GM19043 (cell line): ENCODE measurements around the gene STX16.
"Not testable (repeated sequence)": the region's sequence is repeated elsewhere in the genome, so short reads cannot be mapped to it uniquely, and the experiment has no call there.

ENCODE experiments used
- ATAC-seq: cut with Tn5 transposase; IDR thresholded peaks from one replicate; pipeline ENCODE4 v1.9.1; 2021; ENCODE audit warnings: low read depth; ENCODE audit not compliant: unreplicated experiment

Gene STX16

GRCh38 chr20:58719971-58720371, 68.9 kb downstream of the STX16 start:
- no peak for ATAC-seq

- no peak for ATAC-seq
Measured at GRCh38 chr20:58720890-58721289, 69.8 kb downstream of the STX16 start.

GRCh38 chr20:58721951-58722778, 71.1 kb downstream of the STX16 start:
- no peak for ATAC-seq

- no peak for ATAC-seq
Measured at GRCh38 chr20:58722877-58723627, 72.0 kb downstream of the STX16 start.

GRCh38 chr20:58723628-58723984, 72.5 kb downstream of the STX16 start:
- ATAC-seq = no peak

GRCh38 chr20:58726156-58726555, 75.1 kb downstream of the STX16 start:
- ATAC-seq = not testable (repeated sequence)
